Prostate gland (tissue), 2 donors: ENCODE measurements around the gene USP34.

Experiments
- CTCF ChIP-seq, 4 experiments: fragments of 200-600 bp in 2 of 4; fragments of 450-650 bp in 2 of 4; sonication (generic) in 2 of 4; IDR thresholded peaks; 1 replicate in 3 of 4; 2 replicates in 1 of 4; pipeline ENCODE4 v1.5.1; 2016 to 2019; ENCODE audit warnings: antibody characterized with exemption in 4 of 4, mild to moderate bottlenecking in 2 of 4, moderate library complexity in 2 of 4
- POLR2A ChIP-seq: fragments of 450-650 bp; IDR thresholded peaks from one replicate; pipeline ENCODE4 v1.6.1; 2016; ENCODE audit warnings: antibody characterized with exemption, mild to moderate bottlenecking
- POLR2AphosphoS5 ChIP-seq: sonication (generic); formaldehyde crosslinking; IDR thresholded peaks from one replicate; pipeline ENCODE4 v1.6.1; 2017; ENCODE audit warnings: antibody characterized with exemption

GRCh38 chr2:61510674-61511671, 40.1 kb upstream of the USP34 start:
- TF ChIP-seq POLR2A (no peak), POLR2AphosphoS5 (no peak), CTCF (IDR thresholded peaks at IDR 0.05) (no peak)
